Neuronal stem cell (in vitro differentiated cells): ENCODE measurements around the gene PDF. TPM values are rescaled to one million over a fixed set of nuclear protein-coding genes. Genes with fewer than 3 reads are reported as not detected.

Source experiments
- DNase-seq: peaks from one replicate; pipeline ENCODE4 v3.0.0-alpha.2; 2013; ENCODE audit warnings: low spot score
- H2AFZ ChIP-seq: one replicate; pipeline ENCODE4 v1.6.1; 2013; ENCODE audit warnings: mild to moderate bottlenecking, low read length, inconsistent platforms
- H2AK5ac ChIP-seq: 2 replicates; pipeline ENCODE4 v1.6.1; 2013; ENCODE audit warnings: low read depth, mild to moderate bottlenecking, inconsistent platforms, low read length, moderate library complexity, mixed read lengths
- H2BK120ac ChIP-seq: 2 replicates; pipeline ENCODE4 v1.6.1; 2013; ENCODE audit warnings: low read depth, mild to moderate bottlenecking, inconsistent platforms, low read length, moderate library complexity, mixed read lengths
- H2BK12ac ChIP-seq: one replicate; pipeline ENCODE4 v1.6.1; 2013; ENCODE audit warnings: low read length, inconsistent platforms
- H2BK15ac ChIP-seq: 2 replicates; pipeline ENCODE4 v1.6.1; 2013; ENCODE audit warnings: mild to moderate bottlenecking, low read length, inconsistent platforms, mixed read lengths
- H2BK5ac ChIP-seq: one replicate; pipeline ENCODE4 v1.6.1; 2013; ENCODE audit warnings: inconsistent platforms, mild to moderate bottlenecking, low read length, moderate library complexity
- H3K14ac ChIP-seq: one replicate; pipeline ENCODE4 v1.6.1; 2013; ENCODE audit warnings: low read length, inconsistent platforms
- H3K18ac ChIP-seq: 2 replicates; pipeline ENCODE4 v1.6.1; 2013; ENCODE audit warnings: low read length, inconsistent platforms
- H3K23ac ChIP-seq: 2 replicates; pipeline ENCODE4 v1.6.1; 2013; ENCODE audit warnings: low read depth, mild to moderate bottlenecking, mixed read lengths, low read length, inconsistent platforms; ENCODE audit not compliant: poor library complexity
- H3K27ac ChIP-seq: replicated peaks from 3 replicates; pipeline ENCODE4 v1.5.1; 2013; ENCODE audit warnings: low read length, inconsistent platforms
- H3K27me3 ChIP-seq, 3 experiments: 2 replicates each; pipeline ENCODE4 v1.6.1; 2013; ENCODE audit warnings: low read length in 3 of 3, mild to moderate bottlenecking in 2 of 3, inconsistent platforms in 1 of 3, low read depth in 1 of 3, mixed read lengths in 1 of 3, moderate library complexity in 1 of 3; ENCODE audit not compliant: control insufficient read depth in 3 of 3, insufficient read depth in 3 of 3
- H3K36me3 ChIP-seq, 2 donors: replicated peaks in 1 of 2; 2 replicates each; pipeline ENCODE4 v1.6.1; 2013; ENCODE audit warnings: low read length in 2 of 2; ENCODE audit not compliant: control insufficient read depth in 2 of 2, insufficient read depth in 2 of 2
- H3K4ac ChIP-seq: 2 replicates; pipeline ENCODE4 v1.6.1; 2013; ENCODE audit warnings: inconsistent platforms, mild to moderate bottlenecking, low read length, moderate library complexity
- H3K4me1 ChIP-seq, 2 donors: 1 replicate in 1 of 2; 2 replicates in 1 of 2; pipeline ENCODE4 v1.6.1; 2013; ENCODE audit warnings: low read length in 2 of 2, low read depth in 1 of 2; ENCODE audit not compliant: control insufficient read depth in 2 of 2, insufficient read depth in 1 of 2
- H3K4me2 ChIP-seq: one replicate; pipeline ENCODE4 v1.6.1; 2013; ENCODE audit warnings: mild to moderate bottlenecking, low read length, inconsistent platforms; ENCODE audit not compliant: insufficient read depth, poor library complexity, severe bottlenecking
- H3K4me3 ChIP-seq, 2 donors: 2 replicates each; pipeline ENCODE4 v1.5.1; 2013; ENCODE audit warnings: low read length in 2 of 2, mild to moderate bottlenecking in 2 of 2, inconsistent platforms in 1 of 2, moderate library complexity in 1 of 2
- H3K79me1 ChIP-seq: one replicate; pipeline ENCODE4 v1.6.1; 2013; ENCODE audit warnings: low read depth, mild to moderate bottlenecking, inconsistent platforms, low read length, moderate library complexity
- H3K9ac ChIP-seq: one replicate; pipeline ENCODE4 v1.6.1; 2013; ENCODE audit warnings: mild to moderate bottlenecking, low read depth, low read length, inconsistent platforms; ENCODE audit not compliant: poor library complexity
- H3K9me3 ChIP-seq, 2 donors: replicated peaks in 1 of 2; 2 replicates each; pipeline versions ENCODE3 to v1.6.1; 2013; ENCODE audit warnings: low read length in 2 of 2, mild to moderate bottlenecking in 2 of 2, inconsistent platforms in 1 of 2, low read depth in 1 of 2, mixed read lengths in 1 of 2, moderate library complexity in 1 of 2; ENCODE audit not compliant: control insufficient read depth in 2 of 2, insufficient read depth in 1 of 2
- H4K8ac ChIP-seq: one replicate; pipeline ENCODE4 v1.6.1; 2013; ENCODE audit warnings: low read depth, mild to moderate bottlenecking, inconsistent platforms, low read length, moderate library complexity
- H4K91ac ChIP-seq: one replicate; pipeline ENCODE4 v1.6.1; 2013; ENCODE audit warnings: low read length, low read depth, mild to moderate bottlenecking, inconsistent platforms; ENCODE audit not compliant: poor library complexity
- WGBS, 2 donors: extraction: QIAGEN DNeasy Blood & Tissue Kit; methylation state at CpG; one replicate each; pipeline ENCODE4 v1.1.7; 2013; ENCODE audit warnings: missing lambda C conversion rate in 2 of 2, mixed read lengths in 1 of 2; ENCODE audit not compliant: insufficient read length in 2 of 2, insufficient replicate concordance in 1 of 2; ENCODE audit errors: extremely low coverage in 2 of 2; 5-methylcytosine and 5-hydroxymethylcytosine counted together
- polyA plus RNA-seq, 2 experiments: library from polyadenylated mRNA; stranded (reverse); fragments of 200-250 nt; gene quantifications; one replicate each; pipeline ENCODE4 v1.2.3, GENCODE V29; 2013

Gene PDF, protein sequence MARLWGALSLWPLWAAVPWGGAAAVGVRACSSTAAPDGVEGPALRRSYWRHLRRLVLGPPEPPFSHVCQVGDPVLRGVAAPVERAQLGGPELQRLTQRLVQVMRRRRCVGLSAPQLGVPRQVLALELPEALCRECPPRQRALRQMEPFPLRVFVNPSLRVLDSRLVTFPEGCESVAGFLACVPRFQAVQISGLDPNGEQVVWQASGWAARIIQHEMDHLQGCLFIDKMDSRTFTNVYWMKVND
- polyA plus RNA-seq (2013, experiment 1 of 2) = 4.5 TPM
- polyA plus RNA-seq (2013, experiment 2 of 2) = 4.6 TPM

GRCh38 chr16:69330286-69331109, at the start of gene PDF:
Gene PDF (minus strand): TSS chr16:69330588. CDS start chr16:69330570, 18 bp downstream.
- no CpG with 5 or more reads among the region's 93 CpGs for WGBS, 2 donors
- H3K9me3 ChIP-seq = no peaks in the 10 kb centered on the region
- peak within 1 kb of the TSS; percentile 53 for H4K8ac ChIP-seq
- H3K27me3 ChIP-seq = no peaks in the 10 kb centered on the region
- peak within 1 kb of the TSS; percentile 87 for H2BK5ac ChIP-seq
- peak; percentile 87 for DNase-seq
- peak within 1 kb of the TSS; percentile 99 for H3K9ac ChIP-seq
- peak within 1 kb of the TSS; percentile 80 for H3K4ac ChIP-seq
- H3K27ac ChIP-seq = peak within 1 kb of the TSS; percentile 89
- H3K36me3 ChIP-seq = peaks cover 55 to 90% of the 10 kb centered on the region in 2 donors
- peak within 1 kb of the TSS; percentile 89 for H2BK12ac ChIP-seq
- peak within 1 kb of the TSS; percentile 98 for H3K14ac ChIP-seq
- H2AK5ac ChIP-seq = peak within 1 kb of the TSS; percentile 87
- H3K4me2 ChIP-seq = peak within 1 kb of the TSS; percentile 96
- peak within 1 kb of the TSS; percentile 98 for H3K18ac ChIP-seq
- peaks cover 15 to 16% of the 10 kb centered on the region in 2 donors for H3K4me1 ChIP-seq
- H3K79me1 ChIP-seq = peaks cover 17% of the 10 kb centered on the region
- H2BK120ac ChIP-seq = peak within 1 kb of the TSS; percentile 65
- peak within 1 kb of the TSS; percentile 85 to 92 for H3K4me3 ChIP-seq
- peak within 1 kb of the TSS; percentile 99 for H3K23ac ChIP-seq
- H2BK15ac ChIP-seq = no peak within 1 kb of the TSS
- H4K91ac ChIP-seq = no peak within 1 kb of the TSS
- H2AFZ ChIP-seq = peak within 1 kb of the TSS; percentile 96

DNA sequence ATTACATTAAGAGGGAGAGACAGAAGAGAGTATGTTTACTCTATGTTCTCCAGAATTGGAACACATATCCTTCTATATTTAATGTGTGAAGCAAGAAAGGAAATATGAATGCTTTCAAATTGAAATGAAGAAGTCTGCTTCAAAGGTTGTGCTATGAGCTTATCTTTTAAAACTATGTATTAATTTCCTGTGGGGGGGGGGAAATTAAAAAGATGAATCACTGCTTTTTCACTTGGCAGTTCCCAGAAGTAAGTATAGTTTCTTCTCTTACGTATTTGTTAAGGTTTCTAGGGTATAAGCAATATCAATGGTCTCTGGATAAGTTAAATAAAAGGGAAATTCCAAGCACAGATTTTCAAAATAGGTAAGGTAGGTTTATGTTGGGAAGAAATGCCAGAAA, 48.4 kb upstream of the PDF start:
- no peak overlapping the region for H2BK120ac ChIP-seq
- no peak for DNase-seq
- no peak overlapping the region for H2AFZ ChIP-seq
- H3K23ac ChIP-seq = no peak overlapping the region
- no peak overlapping the region for H2BK5ac ChIP-seq
- no peak overlapping the region for H3K27ac ChIP-seq
- no peak overlapping the region for H4K8ac ChIP-seq
- no peaks in the 10 kb centered on the region for H3K4me1 ChIP-seq
- no peak overlapping the region for H3K18ac ChIP-seq
- H4K91ac ChIP-seq = no peak overlapping the region
- no peak overlapping the region for H3K9ac ChIP-seq
- no peak overlapping the region for H3K14ac ChIP-seq
- H3K4me2 ChIP-seq = no peak overlapping the region
- no peaks in the 10 kb centered on the region for H3K9me3 ChIP-seq
- H2AK5ac ChIP-seq = no peak overlapping the region
- no peak overlapping the region for H2BK15ac ChIP-seq
- no peak overlapping the region for H2BK12ac ChIP-seq
- no peak overlapping the region for H3K4ac ChIP-seq
- H3K27me3 ChIP-seq = no peaks in the 10 kb centered on the region
- H3K79me1 ChIP-seq = no peaks in the 10 kb centered on the region
- WGBS, 2 donors = no CpG with 5 or more reads among the region's 1 CpG
- H3K36me3 ChIP-seq = peaks cover 18 to 92% of the 10 kb centered on the region in 2 donors
- H3K4me3 ChIP-seq = no peak overlapping the region

- no peak overlapping the region for H3K4ac ChIP-seq
- H3K9ac ChIP-seq = no peak overlapping the region
- H3K4me1 ChIP-seq = no peaks in the 10 kb centered on the region
- H3K27me3 ChIP-seq = no peaks in the 10 kb centered on the region
- no peak overlapping the region for H3K23ac ChIP-seq
- H2BK15ac ChIP-seq = no peak overlapping the region
- no peak for DNase-seq
- H3K79me1 ChIP-seq = no peaks in the 10 kb centered on the region
- H3K4me3 ChIP-seq = no peak overlapping the region
- WGBS, 2 donors = no CpG with 5 or more reads among the region's 1 CpG
- H2BK5ac ChIP-seq = no peak overlapping the region
- H3K4me2 ChIP-seq = no peak overlapping the region
- no peak overlapping the region for H2AFZ ChIP-seq
- H2BK120ac ChIP-seq = no peak overlapping the region
- no peak overlapping the region for H4K8ac ChIP-seq
- no peak overlapping the region for H4K91ac ChIP-seq
- no peak overlapping the region for H2AK5ac ChIP-seq
- no peak overlapping the region for H3K14ac ChIP-seq
- H3K18ac ChIP-seq = no peak overlapping the region
- peaks cover 18 to 92% of the 10 kb centered on the region in 2 donors for H3K36me3 ChIP-seq
- no peak overlapping the region for H2BK12ac ChIP-seq
- H3K27ac ChIP-seq = no peak overlapping the region
- H3K9me3 ChIP-seq = no peaks in the 10 kb centered on the region
Measured at GRCh38 chr16:69378036-69378435, 47.6 kb upstream of the PDF start.
